Large intestine (tissue), 3 donors: ENCODE measurements around the gene RAB11A. TPM values are rescaled to one million over a fixed set of nuclear protein-coding genes. Genes with fewer than 3 reads are reported as not detected.

Source experiments
- DNase-seq, 2 donors: peaks; one replicate each; pipeline versions ENCODE4 v3.0.0 to v3.0.0-alpha.2; 2013
- H3K27ac ChIP-seq: one replicate; pipeline ENCODE4 v1.5.1; 2013; ENCODE audit warnings: low read length
- H3K27me3 ChIP-seq: 2 replicates; pipeline ENCODE4 v1.6.1; 2013; ENCODE audit warnings: low read length; ENCODE audit not compliant: control insufficient read depth, insufficient read depth
- H3K36me3 ChIP-seq: 2 replicates; pipeline ENCODE4 v1.6.1; 2013; ENCODE audit warnings: low read length; ENCODE audit not compliant: control insufficient read depth, insufficient read depth
- H3K4me1 ChIP-seq: one replicate; pipeline ENCODE4 v1.6.1; 2013; ENCODE audit warnings: low read length; ENCODE audit not compliant: control insufficient read depth, insufficient read depth
- H3K4me3 ChIP-seq: one replicate; pipeline ENCODE4 v1.5.1; 2013; ENCODE audit warnings: low read length
- H3K9me3 ChIP-seq: one replicate; pipeline ENCODE4 v1.6.1; 2013; ENCODE audit warnings: mild to moderate bottlenecking, low read depth, low read length, moderate library complexity; ENCODE audit not compliant: control insufficient read depth
- WGBS: methylation state at CpG from one replicate; pipeline ENCODE4 v1.1.5; 2013; ENCODE audit warnings: low lambda C conversion rate; ENCODE audit not compliant: insufficient coverage; 5-methylcytosine and 5-hydroxymethylcytosine counted together
- polyA plus RNA-seq: library from polyadenylated mRNA; unstranded; fragments of 120-200 nt; gene quantifications from one replicate; pipeline ENCODE4 v1.2.1, GENCODE V29; 2013

Gene RAB11A
- polyA plus RNA-seq, 1 donor: 256 TPM

- no peaks in the 10 kb centered on the region for H3K36me3 ChIP-seq
- peak overlapping the region; percentile 41 for H3K27ac ChIP-seq
- H3K9me3 ChIP-seq: no peaks in the 10 kb centered on the region
- WGBS: 100% methylated on average over 1 of the region's 7 CpGs
- DNase-seq: peak in 1 of 2 donors; percentile 54
- no peaks in the 10 kb centered on the region for H3K27me3 ChIP-seq
- H3K4me1 ChIP-seq: peaks cover 37% of the 10 kb centered on the region
- H3K4me3 ChIP-seq: no peak overlapping the region
These were observed 40.0 kb upstream of the RAB11A start for GRCh38 chr15:65829130-65829764.

GRCh38 chr15:65832549-65833364 lies 36.5 kb upstream of the RAB11A start:
- Histone ChIP-seq H3K4me3 (no peak overlapping the region), H3K36me3 (no peaks in the 10 kb centered on the region), H3K4me1 (peaks cover 39% of the 10 kb centered on the region), H3K9me3 (no peaks in the 10 kb centered on the region), H3K27me3 (no peaks in the 10 kb centered on the region), H3K27ac (peak overlapping the region; percentile 97)
- no CpG with 5 or more reads among the region's 8 CpGs for WGBS
- peak; percentile 94 to 97 for DNase-seq

- Histone ChIP-seq H3K27ac (peak overlapping the region; percentile 97), H3K36me3 (no peaks in the 10 kb centered on the region), H3K4me1 (peaks cover 37% of the 10 kb centered on the region), H3K27me3 (no peaks in the 10 kb centered on the region), H3K9me3 (no peaks in the 10 kb centered on the region), H3K4me3 (no peak overlapping the region)
- peak in 1 of 2 donors; percentile 20 for DNase-seq
- no CpG with 5 or more reads among the region's 4 CpGs for WGBS
These were observed 35.6 kb upstream of the RAB11A start for GRCh38 chr15:65833501-65834205.

- DNase-seq: no peak
- WGBS: no CpG with 5 or more reads among the region's 8 CpGs
- Histone ChIP-seq H3K4me1 (peaks cover 29% of the 10 kb centered on the region), H3K36me3 (no peaks in the 10 kb centered on the region), H3K9me3 (no peaks in the 10 kb centered on the region), H3K4me3 (no peak overlapping the region), H3K27ac (no peak overlapping the region), H3K27me3 (no peaks in the 10 kb centered on the region)
These were observed 34.5 kb upstream of the RAB11A start for GRCh38 chr15:65834603-65835282.

DNA sequence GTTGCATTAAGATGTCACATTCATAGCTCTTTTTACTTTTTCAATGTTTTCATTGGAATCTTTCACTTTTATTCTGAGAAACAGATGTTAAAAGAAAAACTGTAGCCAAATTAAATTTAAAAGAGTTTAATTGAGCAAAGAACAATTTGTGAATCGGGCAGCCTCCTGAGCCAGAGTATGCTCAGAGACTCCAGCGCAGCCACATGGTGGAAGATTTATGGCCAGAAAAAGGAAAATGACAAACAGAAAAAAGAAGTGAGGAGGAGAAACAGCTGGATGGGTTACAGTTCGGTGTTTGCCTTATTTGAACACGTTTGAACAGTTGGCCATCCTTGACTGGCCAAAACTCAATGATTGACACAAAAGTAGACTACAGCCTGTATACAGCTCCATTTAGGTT lies 33.8 kb upstream of the RAB11A start:
- no peak for DNase-seq
- Histone ChIP-seq H3K4me1 (peaks cover 29% of the 10 kb centered on the region), H3K4me3 (no peak overlapping the region), H3K36me3 (no peaks in the 10 kb centered on the region), H3K27ac (no peak overlapping the region), H3K27me3 (no peaks in the 10 kb centered on the region), H3K9me3 (no peaks in the 10 kb centered on the region)
- WGBS: 80% methylated on average over 1 of the region's 4 CpGs

- Histone ChIP-seq H3K27me3 (no peaks in the 10 kb centered on the region), H3K27ac (no peak overlapping the region), H3K4me3 (no peak overlapping the region), H3K36me3 (no peaks in the 10 kb centered on the region), H3K4me1 (peaks cover 25% of the 10 kb centered on the region), H3K9me3 (no peaks in the 10 kb centered on the region)
- DNase-seq: no peak
- no CpG with 5 or more reads among the region's 4 CpGs for WGBS
These were observed 32.6 kb upstream of the RAB11A start for GRCh38 chr15:65836665-65837064.

- no peaks in the 10 kb centered on the region for H3K27me3 ChIP-seq
- H3K4me3 ChIP-seq: no peak overlapping the region
- no peaks in the 10 kb centered on the region for H3K36me3 ChIP-seq
- DNase-seq: no peak
- H3K9me3 ChIP-seq: no peaks in the 10 kb centered on the region
- no peak overlapping the region for H3K27ac ChIP-seq
- WGBS: 50% methylated on average over 1 of the region's 6 CpGs
- peaks cover 17% of the 10 kb centered on the region for H3K4me1 ChIP-seq
These were observed 31.7 kb upstream of the RAB11A start for GRCh38 chr15:65837301-65838294.

- Histone ChIP-seq H3K27me3 (no peaks in the 10 kb centered on the region), H3K27ac (no peak overlapping the region), H3K4me3 (no peak overlapping the region), H3K9me3 (no peaks in the 10 kb centered on the region), H3K36me3 (no peaks in the 10 kb centered on the region), H3K4me1 (peaks cover under 1% of the 10 kb centered on the region)
- WGBS: no CpG with 5 or more reads among the region's 5 CpGs
- DNase-seq: no peak
These were observed 29.9 kb upstream of the RAB11A start for GRCh38 chr15:65839354-65839901.

DNA sequence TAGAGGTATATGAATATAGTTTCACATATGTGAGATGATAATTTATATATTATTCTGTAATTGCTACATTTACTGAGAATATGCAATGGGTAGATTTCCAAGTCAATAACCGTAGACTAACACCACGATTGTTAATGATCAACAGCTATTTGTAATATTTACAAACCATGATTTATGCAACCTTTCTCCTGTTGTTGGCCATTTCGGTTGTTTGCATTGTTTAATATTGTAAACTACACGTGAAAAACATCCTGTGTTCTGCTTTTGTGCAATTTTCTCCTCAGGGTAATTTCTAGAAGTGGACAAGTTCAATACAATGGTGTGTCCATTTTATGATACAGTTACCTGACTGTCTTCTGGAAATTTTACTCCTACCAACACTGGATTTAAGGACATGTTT lies 29.3 kb upstream of the RAB11A start:
- no peaks in the 10 kb centered on the region for H3K4me1 ChIP-seq
- no CpG with 5 or more reads among the region's 4 CpGs for WGBS

More for the DNA sequence above, 29.3 kb upstream of the RAB11A start:
- Histone ChIP-seq H3K9me3 (no peaks in the 10 kb centered on the region), H3K27me3 (no peaks in the 10 kb centered on the region), H3K27ac (no peak overlapping the region), H3K36me3 (no peaks in the 10 kb centered on the region), H3K4me3 (no peak overlapping the region)
- DNase-seq: no peak
